Glomerular visceral epithelial cell (primary cell): ENCODE results near the gene RABGAP1.

Source experiments
- DNase-seq: peaks from one replicate; pipeline ENCODE4 v3.0.0-alpha.2; 2016; ENCODE audit errors: extremely low spot score

RABGAP1 gene

GRCh38 chr9:123046406-123047195 lies 105.8 kb downstream of the RABGAP1 start:
- DNase-seq, result no peak

GRCh38 chr9:123048748-123049147 lies 107.9 kb downstream of the RABGAP1 start:
- no peak for DNase-seq

- no peak for DNase-seq
Observed at GRCh38 chr9:123049589-123050222, 108.9 kb downstream of the RABGAP1 start.

GRCh38 chr9:123053046-123053445 lies 112.2 kb downstream of the RABGAP1 start:
- no peak for DNase-seq

GRCh38 chr9:123053711-123054110 lies 112.9 kb downstream of the RABGAP1 start:
- DNase-seq, result no peak

GRCh38 chr9:123058834-123059233 lies 118.0 kb downstream of the RABGAP1 start:
- no peak for DNase-seq

- DNase-seq, result no peak
Observed at GRCh38 chr9:123059472-123060220, 118.8 kb downstream of the RABGAP1 start.

GRCh38 chr9:123061216-123061615 lies 120.4 kb downstream of the RABGAP1 start:
- no peak for DNase-seq

- DNase-seq, result no peak
Observed at GRCh38 chr9:123062351-123063176, 121.7 kb downstream of the RABGAP1 start.

- DNase-seq, result no peak
Observed at GRCh38 chr9:123063177-123063598, 122.4 kb downstream of the RABGAP1 start.

GRCh38 chr9:123063896-123064295 lies 123.1 kb downstream of the RABGAP1 start:
- no peak for DNase-seq

GRCh38 chr9:123064716-123065115 lies 123.9 kb downstream of the RABGAP1 start:
- DNase-seq, result no peak

- DNase-seq, result no peak
Observed at GRCh38 chr9:123065196-123065595, 124.4 kb downstream of the RABGAP1 start.

- no peak for DNase-seq
Observed at GRCh38 chr9:123067136-123067535, 126.3 kb downstream of the RABGAP1 start.

- DNase-seq, result peak; percentile 57
Observed at GRCh38 chr9:123069010-123069481, 128.2 kb downstream of the RABGAP1 start.

- no peak for DNase-seq
Observed at GRCh38 chr9:123070198-123070597, 129.4 kb downstream of the RABGAP1 start.

- DNase-seq, result no peak
Observed at GRCh38 chr9:123072407-123072995, 131.7 kb downstream of the RABGAP1 start.

GRCh38 chr9:123073441-123073840 lies 132.6 kb downstream of the RABGAP1 start:
- DNase-seq, result no peak

- peak; percentile 14 for DNase-seq
Observed at GRCh38 chr9:123073991-123074422, 133.2 kb downstream of the RABGAP1 start.

- DNase-seq, result no peak
Observed at GRCh38 chr9:123074628-123075027, 133.8 kb downstream of the RABGAP1 start.

GRCh38 chr9:123080444-123080843 lies 139.6 kb downstream of the RABGAP1 start:
- no peak for DNase-seq
